Mesodermal cell (in vitro differentiated cells): ENCODE data around the gene CCND2.

Source experiments
- H3K27ac ChIP-seq: 2 replicates; pipeline ENCODE4 v1.7.0; 2013; ENCODE audit warnings: mild to moderate bottlenecking, low read depth, low read length, moderate library complexity; ENCODE audit not compliant: severe bottlenecking
- H3K36me3 ChIP-seq: 2 replicates; pipeline ENCODE4 v1.7.1; 2013; ENCODE audit warnings: mild to moderate bottlenecking, low read length, moderate library complexity; ENCODE audit not compliant: control insufficient read depth, insufficient read depth
- H3K4me1 ChIP-seq: one replicate; pipeline ENCODE4 v1.7.1; 2013; ENCODE audit warnings: mild to moderate bottlenecking, low read length; ENCODE audit not compliant: insufficient read depth, control insufficient read depth, poor library complexity, severe bottlenecking
- H3K4me3 ChIP-seq: 2 replicates; pipeline ENCODE4 v1.7.0; 2013; ENCODE audit warnings: low read length, control low read depth, mild to moderate bottlenecking; ENCODE audit not compliant: insufficient read depth, poor library complexity, severe bottlenecking; ENCODE audit errors: extremely low read depth
- H3K9me3 ChIP-seq: 2 replicates; pipeline ENCODE4 v1.7.1; 2013; ENCODE audit warnings: mild to moderate bottlenecking, low read length, moderate library complexity; ENCODE audit not compliant: control insufficient read depth
- WGBS, 2 experiments: methylation state at CpG; one replicate each; pipeline ENCODE4 v1.1.5; 2013; ENCODE audit warnings: missing lambda C conversion rate in 2 of 2; ENCODE audit not compliant: insufficient coverage in 2 of 2; 5-methylcytosine and 5-hydroxymethylcytosine counted together

CCND2 gene

GRCh38 chr12:4270831-4271716, 2.5 kb upstream of the CCND2 start:
- peaks cover 13% of the 10 kb centered on the region for H3K4me1 ChIP-seq
- H3K27ac ChIP-seq: peak overlapping the region; percentile 81
- peak overlapping the region; percentile 99 for H3K4me3 ChIP-seq
- H3K9me3 ChIP-seq: no peaks in the 10 kb centered on the region
- 0 to 1% methylated on average over 13 to 15 of the region's 52 CpGs for WGBS, 2 experiments
- peaks cover 4% of the 10 kb centered on the region for H3K36me3 ChIP-seq

GRCh38 chr12:4271717-4272423, 1.7 kb upstream of the CCND2 start:
- Histone ChIP-seq H3K4me1 (peaks cover 17% of the 10 kb centered on the region), H3K27ac (peak overlapping the region; percentile 81), H3K36me3 (peaks cover 11% of the 10 kb centered on the region), H3K9me3 (no peaks in the 10 kb centered on the region), H3K4me3 (peak overlapping the region; percentile 99)
- 0% methylated on average over 10 to 24 of the region's 43 CpGs for WGBS, 2 experiments

- H3K27ac ChIP-seq: peak overlapping the region; percentile 81
- H3K4me1 ChIP-seq: peaks cover 24% of the 10 kb centered on the region
- H3K9me3 ChIP-seq: no peaks in the 10 kb centered on the region
- peaks cover 18% of the 10 kb centered on the region for H3K36me3 ChIP-seq
- WGBS, 2 experiments: 0 to 1% methylated on average over 30 to 56 of the region's 62 CpGs
- peak overlapping the region; percentile 99 for H3K4me3 ChIP-seq
Measured at GRCh38 chr12:4272424-4273272, 914 bp upstream of the CCND2 start.

GRCh38 chr12:4273273-4273651, 300 bp upstream of the CCND2 start:
- Histone ChIP-seq H3K4me1 (peaks cover 29% of the 10 kb centered on the region), H3K27ac (peak overlapping the region; percentile 81), H3K4me3 (peak overlapping the region; percentile 99), H3K9me3 (no peaks in the 10 kb centered on the region), H3K36me3 (peaks cover 24% of the 10 kb centered on the region)
- 0% methylated on average over 1 to 9 of the region's 10 CpGs for WGBS, 2 experiments

- Histone ChIP-seq H3K4me1 (peaks cover 39% of the 10 kb centered on the region), H3K36me3 (peaks cover 37% of the 10 kb centered on the region), H3K4me3 (peak overlapping the region; percentile 99), H3K27ac (no peak overlapping the region), H3K9me3 (no peaks in the 10 kb centered on the region)
- WGBS, 2 experiments: 0 to 2% methylated on average over 10 to 18 of the region's 42 CpGs
Measured at GRCh38 chr12:4274396-4275015, 944 bp downstream of the CCND2 start.

GRCh38 chr12:4275016-4275869, 1.7 kb downstream of the CCND2 start:
- Histone ChIP-seq H3K4me3 (peak overlapping the region; percentile 99), H3K9me3 (no peaks in the 10 kb centered on the region), H3K27ac (peak overlapping the region; percentile 74), H3K4me1 (peaks cover 44% of the 10 kb centered on the region), H3K36me3 (peaks cover 44% of the 10 kb centered on the region)
- 0% methylated on average over 29 to 30 of the region's 43 CpGs for WGBS, 2 experiments

GRCh38 chr12:4275870-4276301, 2.3 kb downstream of the CCND2 start:
- peaks cover 49% of the 10 kb centered on the region for H3K4me1 ChIP-seq
- peak overlapping the region; percentile 59 for H3K27ac ChIP-seq
- peak overlapping the region; percentile 99 for H3K4me3 ChIP-seq
- H3K9me3 ChIP-seq: no peaks in the 10 kb centered on the region
- peaks cover 49% of the 10 kb centered on the region for H3K36me3 ChIP-seq
- WGBS, 2 experiments: 5 to 6% methylated on average over 11 of the region's 14 CpGs

- Histone ChIP-seq H3K9me3 (no peaks in the 10 kb centered on the region), H3K4me3 (peak overlapping the region; percentile 99), H3K4me1 (peaks cover 48% of the 10 kb centered on the region), H3K27ac (peak overlapping the region; percentile 59), H3K36me3 (peaks cover 57% of the 10 kb centered on the region)
- 1 to 7% methylated on average over 6 to 7 of the region's 10 CpGs for WGBS, 2 experiments
Measured at GRCh38 chr12:4276524-4277204, 3.1 kb downstream of the CCND2 start.

- H3K27ac ChIP-seq: no peak overlapping the region
- peaks cover 49% of the 10 kb centered on the region for H3K4me1 ChIP-seq
- peak overlapping the region; percentile 1 for H3K4me3 ChIP-seq
- 27 to 34% methylated on average over 5 of the region's 6 CpGs for WGBS, 2 experiments
- H3K36me3 ChIP-seq: peaks cover 61% of the 10 kb centered on the region
- H3K9me3 ChIP-seq: no peaks in the 10 kb centered on the region
Measured at GRCh38 chr12:4277205-4277543, 3.6 kb downstream of the CCND2 start.
